K562 (cell line): Measurements from ENCODE around the gene CLNK. TPM values are rescaled to one million over a fixed set of nuclear protein-coding genes. Genes with fewer than 3 reads are reported as not detected.

ENCODE experiments used
- CREB5 ChIP-seq: fragments of 250-450 bp; sonication (Bioruptor Pico); IDR thresholded peaks from 2 replicates; pipeline ENCODE4 v1.5.0; 2020; ENCODE audit warnings: mild to moderate bottlenecking
- E2F3 ChIP-seq: fragments of 250-450 bp; sonication (Bioruptor Pico); IDR thresholded peaks from 2 replicates; pipeline ENCODE4 v1.4.0; 2020; ENCODE audit warnings: mild to moderate bottlenecking
- ERF ChIP-seq: fragments of 450-650 bp; formaldehyde crosslinking; IDR thresholded peaks from 2 replicates; pipeline ENCODE4 v1.4.0; 2020; ENCODE audit warnings: mild to moderate bottlenecking, mixed read lengths
- ETS2 ChIP-seq: IDR thresholded peaks from 2 replicates; pipeline ENCODE4 v1.6.1; 2016; ENCODE audit warnings: borderline replicate concordance, missing genetic modification characterization, mild to moderate bottlenecking, moderate library complexity, missing compliant biosample characterization; ENCODE audit not compliant: poor library complexity, severe bottlenecking
- HDAC2 ChIP-seq: fragments of 450-650 bp; IDR thresholded peaks from 2 replicates; pipeline ENCODE4 v1.6.1; 2016; ENCODE audit warnings: mild to moderate bottlenecking
- MEF2D ChIP-seq: conservative IDR thresholded peaks from 2 replicates; pipeline ENCODE4 v1.6.1; 2016; ENCODE audit warnings: low read depth, missing genetic modification characterization, missing compliant biosample characterization
- NR1H2 ChIP-seq: sonication (generic); formaldehyde crosslinking; IDR thresholded peaks from 2 replicates; pipeline ENCODE4 v1.4.0; 2020; ENCODE audit warnings: mild to moderate bottlenecking, missing genetic modification reagents
- RAD21 ChIP-seq, 2 experiments: fragments of 250-450 bp in 1 of 2; fragments of 450-650 bp in 1 of 2; sonication (Bioruptor Pico) in 1 of 2; formaldehyde crosslinking in 1 of 2; IDR thresholded peaks in 1 of 2; conservative IDR thresholded peaks in 1 of 2; 2 replicates each; pipeline versions ENCODE4 v1.4.0 to v1.8.0; 2020 to 2022; ENCODE audit warnings: mild to moderate bottlenecking in 2 of 2, moderate library complexity in 1 of 2
- SMAD2 ChIP-seq: fragments of 150-350 bp; IDR thresholded peaks from 2 replicates; pipeline ENCODE4 v1.6.1; 2014; ENCODE audit warnings: low read depth, mild to moderate bottlenecking, low read length
- UBTF ChIP-seq, 2 experiments: IDR thresholded peaks; 2 replicates each; pipeline ENCODE4 v1.6.1; 2012; ENCODE audit warnings: improper control_type of control experiment in 2 of 2, low read depth in 2 of 2, low read length in 2 of 2, borderline replicate concordance in 1 of 2
- XRCC5 ChIP-seq: fragments of 200-400 bp; formaldehyde crosslinking; IDR thresholded peaks from 2 replicates; pipeline ENCODE4 v1.6.1; 2017; ENCODE audit warnings: low read depth, mild to moderate bottlenecking, low read length
- ZBTB7A ChIP-seq: IDR thresholded peaks from 2 replicates; pipeline ENCODE4 v1.6.1; 2011; ENCODE audit warnings: low read depth, mild to moderate bottlenecking, low read length, moderate library complexity, borderline replicate concordance; ENCODE audit not compliant: control insufficient read depth
- ZFP91 ChIP-seq: sonication (generic); formaldehyde crosslinking; IDR thresholded peaks from 2 replicates; pipeline ENCODE4 v1.8.0; 2022; ENCODE audit warnings: mild to moderate bottlenecking, missing genetic modification reagents
- ZNF175 ChIP-seq: fragments of 200-800 bp; sonication (Bioruptor generic); IDR thresholded peaks from 2 replicates; pipeline ENCODE4 v1.6.1; 2016; ENCODE audit warnings: low read depth, mild to moderate bottlenecking, missing genetic modification characterization, missing compliant biosample characterization
- ZNF354B ChIP-seq: fragments of 250-450 bp; sonication (Bioruptor Pico); IDR thresholded peaks from 2 replicates; pipeline ENCODE4 v1.4.0; 2020
- ZNF668 ChIP-seq: fragments of 250-450 bp; sonication (Bioruptor Pico); IDR thresholded peaks from 2 replicates; pipeline ENCODE4 v1.8.0; 2022; ENCODE audit warnings: mild to moderate bottlenecking, inconsistent platforms
- polyA plus RNA-seq, 8 experiments: library from polyadenylated mRNA; depleted of rRNA in 4 of 8; stranded (reverse) in 5 of 8; unstranded in 3 of 8; fragments of >200 nt; fragmentation: Nextera tagmentation in 2 of 8; fragmentation: Illumina TruSeq in 1 of 8; extraction: Ambion mirVana in 2 of 8; extraction: Trizol in 1 of 8; gene quantifications; 2 replicates each; pipeline versions ENCODE4 v1.2.1 to v1.2.3, GENCODE V29; 2011 to 2014; ENCODE audit warnings: inconsistent platforms in 1 of 8, missing spikeins in 1 of 8
- total RNA-seq, 7 experiments: library from RNA; depleted of rRNA in 6 of 7; stranded (reverse); fragments of >200 nt in 6 of 7; fragmentation: Illumina TruSeq in 2 of 7; extraction: Trizol in 2 of 7; gene quantifications; 2 replicates each; pipeline versions ENCODE4 v1.2.1 to v1.2.3, GENCODE V29; 2011 to 2021; ENCODE audit warnings: low replicate concordance in 1 of 7
- TF ChIP-seq, protein P1 (sequence below): conservative IDR thresholded peaks from 2 replicates; pipeline ENCODE4 v1.6.1; 2011; ENCODE audit warnings: low read depth, mild to moderate bottlenecking, low read length; ENCODE audit not compliant: control insufficient read depth
- TF ChIP-seq, protein P2 (sequence below): fragments of 450-650 bp; IDR thresholded peaks from 2 replicates; pipeline ENCODE4 v1.6.1; 2016; ENCODE audit warnings: mild to moderate bottlenecking

The CLNK gene
- total and polyA plus RNA-seq, 9 of the 15 experiments (the other 6 are each of a cell fraction or from before 2014, with no cell fraction given) = not detected

DNA sequence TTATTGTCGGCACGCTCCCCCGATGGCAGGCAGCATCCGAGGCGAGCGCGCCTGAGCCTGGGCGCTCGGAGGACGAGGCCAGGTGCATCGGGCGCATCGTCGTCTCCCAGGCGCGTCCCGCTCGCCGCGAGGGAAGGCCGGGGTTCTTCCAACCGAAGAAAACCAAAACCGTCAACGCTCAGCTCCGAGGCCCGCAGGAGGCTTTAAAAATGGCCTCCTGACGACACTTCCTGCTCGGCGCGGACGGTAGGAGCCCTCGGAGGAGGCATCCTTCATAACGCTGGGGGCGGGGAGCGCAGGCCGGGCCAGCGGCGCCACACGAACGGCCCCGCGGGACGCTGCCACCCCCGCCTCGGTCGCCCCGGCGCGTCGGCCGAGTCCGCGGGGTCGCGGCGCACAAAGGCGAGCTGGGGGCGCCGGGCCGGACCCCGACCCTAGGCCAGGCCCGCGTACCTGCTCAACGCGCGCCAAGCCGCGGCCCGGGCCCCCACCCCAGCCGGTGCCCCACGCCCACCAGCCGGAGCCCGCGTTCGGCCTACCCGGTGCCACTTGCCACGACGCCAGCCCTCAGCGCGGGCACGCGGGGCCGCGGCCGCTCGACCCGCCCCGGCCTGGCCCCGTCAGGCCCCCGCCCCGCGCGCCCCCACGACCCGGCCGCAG is 227.8 kb downstream of the CLNK start (continued):
- TF ChIP-seq, protein P1, sequence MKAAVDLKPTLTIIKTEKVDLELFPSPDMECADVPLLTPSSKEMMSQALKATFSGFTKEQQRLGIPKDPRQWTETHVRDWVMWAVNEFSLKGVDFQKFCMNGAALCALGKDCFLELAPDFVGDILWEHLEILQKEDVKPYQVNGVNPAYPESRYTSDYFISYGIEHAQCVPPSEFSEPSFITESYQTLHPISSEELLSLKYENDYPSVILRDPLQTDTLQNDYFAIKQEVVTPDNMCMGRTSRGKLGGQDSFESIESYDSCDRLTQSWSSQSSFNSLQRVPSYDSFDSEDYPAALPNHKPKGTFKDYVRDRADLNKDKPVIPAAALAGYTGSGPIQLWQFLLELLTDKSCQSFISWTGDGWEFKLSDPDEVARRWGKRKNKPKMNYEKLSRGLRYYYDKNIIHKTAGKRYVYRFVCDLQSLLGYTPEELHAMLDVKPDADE = 0 out of 2 replicates have a peak, but pooled peaks have one; percentile 46
- TF ChIP-seq ZNF354B (CRISPR knock-in tag) = no peak
- no peak for TF ChIP-seq SMAD2
- TF ChIP-seq CREB5 (CRISPR knock-in tag) = no peak
- no peak for TF ChIP-seq ETS2 (tag)
- TF ChIP-seq XRCC5 = no peak
- TF ChIP-seq ZFP91 (CRISPR knock-in tag) = no peak
- no peak for TF ChIP-seq UBTF (IDR thresholded peaks at IDR 0.05; ENCODE audit: borderline replicate concordance in 1 of 2, low read depth in 2 of 2, low read length in 2 of 2)
- no peak for TF ChIP-seq E2F3 (CRISPR knock-in tag)
- TF ChIP-seq ERF (CRISPR knock-in tag) = no peak
- TF ChIP-seq ZNF668 (CRISPR knock-in tag) = no peak
- peak; percentile 6; the same call in 1 of the 2 replicates for TF ChIP-seq ZBTB7A
- no peak for TF ChIP-seq ZNF175 (CRISPR knock-in tag)
- TF ChIP-seq, protein P2, sequence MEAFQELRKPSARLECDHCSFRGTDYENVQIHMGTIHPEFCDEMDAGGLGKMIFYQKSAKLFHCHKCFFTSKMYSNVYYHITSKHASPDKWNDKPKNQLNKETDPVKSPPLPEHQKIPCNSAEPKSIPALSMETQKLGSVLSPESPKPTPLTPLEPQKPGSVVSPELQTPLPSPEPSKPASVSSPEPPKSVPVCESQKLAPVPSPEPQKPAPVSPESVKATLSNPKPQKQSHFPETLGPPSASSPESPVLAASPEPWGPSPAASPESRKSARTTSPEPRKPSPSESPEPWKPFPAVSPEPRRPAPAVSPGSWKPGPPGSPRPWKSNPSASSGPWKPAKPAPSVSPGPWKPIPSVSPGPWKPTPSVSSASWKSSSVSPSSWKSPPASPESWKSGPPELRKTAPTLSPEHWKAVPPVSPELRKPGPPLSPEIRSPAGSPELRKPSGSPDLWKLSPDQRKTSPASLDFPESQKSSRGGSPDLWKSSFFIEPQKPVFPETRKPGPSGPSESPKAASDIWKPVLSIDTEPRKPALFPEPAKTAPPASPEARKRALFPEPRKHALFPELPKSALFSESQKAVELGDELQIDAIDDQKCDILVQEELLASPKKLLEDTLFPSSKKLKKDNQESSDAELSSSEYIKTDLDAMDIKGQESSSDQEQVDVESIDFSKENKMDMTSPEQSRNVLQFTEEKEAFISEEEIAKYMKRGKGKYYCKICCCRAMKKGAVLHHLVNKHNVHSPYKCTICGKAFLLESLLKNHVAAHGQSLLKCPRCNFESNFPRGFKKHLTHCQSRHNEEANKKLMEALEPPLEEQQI = no peak
- TF ChIP-seq HDAC2 = no peak
- no peak for TF ChIP-seq NR1H2 (CRISPR knock-in tag)
- TF ChIP-seq RAD21 (CRISPR knock-in tag; conservative IDR thresholded peaks at IDR 0.05 in 1 of 2, IDR thresholded peaks at IDR 0.05 in 1 of 2) = no peak
- TF ChIP-seq MEF2D (tag) = no peak
